KMS-11 (cell line): ENCODE data around the gene NSUN3.
"Not testable (repeated sequence)": the region's sequence is repeated elsewhere in the genome, so short reads cannot be mapped to it uniquely, and the experiment has no call there.

Experiments
- H2AFZ ChIP-seq: fragments of 200-600 bp; sonication (generic); 2 replicates; pipeline ENCODE4 v1.6.1; 2016; ENCODE audit warnings: antibody characterized with exemption, mixed run types, low read depth
- H3K27ac ChIP-seq: fragments of 200-600 bp; sonication (generic); 2 replicates; pipeline ENCODE4 v1.6.1; 2016; ENCODE audit warnings: mild to moderate bottlenecking, mixed run types
- H3K27me3 ChIP-seq: fragments of 200-600 bp; sonication (generic); 2 replicates; pipeline ENCODE4 v1.6.1; 2017; ENCODE audit warnings: mild to moderate bottlenecking, low read depth, mixed run types, moderate library complexity; ENCODE audit not compliant: insufficient read depth
- H3K36me3 ChIP-seq: fragments of 200-600 bp; sonication (generic); 2 replicates; pipeline ENCODE4 v1.6.1; 2017; ENCODE audit warnings: mild to moderate bottlenecking, mixed run types; ENCODE audit not compliant: insufficient read depth
- H3K4me1 ChIP-seq: fragments of 200-600 bp; sonication (generic); 2 replicates; pipeline ENCODE4 v1.6.1; 2016; ENCODE audit warnings: mild to moderate bottlenecking, low read depth, mixed run types; ENCODE audit not compliant: poor library complexity, severe bottlenecking
- H3K4me2 ChIP-seq: fragments of 200-600 bp; sonication (generic); 2 replicates; pipeline ENCODE4 v1.7.0; 2016; ENCODE audit warnings: mild to moderate bottlenecking, mixed run types
- H3K4me3 ChIP-seq: fragments of 200-600 bp; sonication (generic); IDR thresholded peaks from 2 replicates; pipeline ENCODE4 v1.6.1; 2017; ENCODE audit warnings: low read depth, low read length, mixed read lengths; ENCODE audit not compliant: insufficient read depth
- H3K79me2 ChIP-seq: fragments of 200-600 bp; sonication (generic); 2 replicates; pipeline ENCODE4 v1.6.1; 2016; ENCODE audit warnings: low read depth, mixed run types; ENCODE audit not compliant: insufficient read depth
- H3K9ac ChIP-seq: fragments of 200-600 bp; sonication (generic); 2 replicates; pipeline ENCODE4 v1.6.1; 2016; ENCODE audit warnings: mild to moderate bottlenecking, mixed run types
- H4K20me1 ChIP-seq: fragments of 200-600 bp; sonication (generic); 2 replicates; pipeline ENCODE4 v1.6.1; 2016; ENCODE audit warnings: mild to moderate bottlenecking, mixed run types; ENCODE audit not compliant: insufficient read depth
- TF ChIP-seq, protein P1 (sequence below): fragments of 200-600 bp; sonication (generic); conservative IDR thresholded peaks from 2 replicates; pipeline ENCODE4 v1.6.1; 2017; ENCODE audit warnings: low read depth, mild to moderate bottlenecking, antibody characterized with exemption, low read length, moderate library complexity, mixed read lengths

The NSUN3 gene

DNA sequence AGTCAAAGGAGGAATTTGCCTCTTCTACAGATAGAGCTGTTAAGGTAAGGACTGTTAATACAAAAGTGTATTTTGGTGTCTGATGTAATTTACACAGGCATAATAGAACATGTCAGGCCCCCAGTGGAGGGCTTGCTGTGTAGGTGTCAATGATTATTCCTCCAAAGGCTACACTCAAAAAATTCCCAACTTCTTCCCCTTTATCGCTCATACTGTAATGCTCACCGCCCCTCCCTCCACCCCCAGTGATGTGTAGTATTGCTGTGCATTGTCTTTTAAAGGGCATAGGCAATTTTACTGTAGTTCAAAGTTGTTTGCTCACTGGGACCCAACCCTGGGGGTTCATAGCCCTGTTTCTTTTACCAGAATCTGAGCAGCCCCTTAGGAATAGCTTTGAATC lies 32.2 kb downstream of the NSUN3 start:
- no peaks in the 10 kb centered on the region for H3K4me1 ChIP-seq
- no peaks in the 10 kb centered on the region for H4K20me1 ChIP-seq
- no peak overlapping the region for H3K4me3 ChIP-seq
- H2AFZ ChIP-seq: no peak overlapping the region
- H3K36me3 ChIP-seq: no peaks in the 10 kb centered on the region
- H3K79me2 ChIP-seq: no peaks in the 10 kb centered on the region
- no peak overlapping the region for H3K4me2 ChIP-seq
- TF ChIP-seq, protein P1, sequence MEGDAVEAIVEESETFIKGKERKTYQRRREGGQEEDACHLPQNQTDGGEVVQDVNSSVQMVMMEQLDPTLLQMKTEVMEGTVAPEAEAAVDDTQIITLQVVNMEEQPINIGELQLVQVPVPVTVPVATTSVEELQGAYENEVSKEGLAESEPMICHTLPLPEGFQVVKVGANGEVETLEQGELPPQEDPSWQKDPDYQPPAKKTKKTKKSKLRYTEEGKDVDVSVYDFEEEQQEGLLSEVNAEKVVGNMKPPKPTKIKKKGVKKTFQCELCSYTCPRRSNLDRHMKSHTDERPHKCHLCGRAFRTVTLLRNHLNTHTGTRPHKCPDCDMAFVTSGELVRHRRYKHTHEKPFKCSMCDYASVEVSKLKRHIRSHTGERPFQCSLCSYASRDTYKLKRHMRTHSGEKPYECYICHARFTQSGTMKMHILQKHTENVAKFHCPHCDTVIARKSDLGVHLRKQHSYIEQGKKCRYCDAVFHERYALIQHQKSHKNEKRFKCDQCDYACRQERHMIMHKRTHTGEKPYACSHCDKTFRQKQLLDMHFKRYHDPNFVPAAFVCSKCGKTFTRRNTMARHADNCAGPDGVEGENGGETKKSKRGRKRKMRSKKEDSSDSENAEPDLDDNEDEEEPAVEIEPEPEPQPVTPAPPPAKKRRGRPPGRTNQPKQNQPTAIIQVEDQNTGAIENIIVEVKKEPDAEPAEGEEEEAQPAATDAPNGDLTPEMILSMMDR: no peak
- H3K27me3 ChIP-seq: no peaks in the 10 kb centered on the region
- H3K9ac ChIP-seq: no peak overlapping the region
- no peak overlapping the region for H3K27ac ChIP-seq

DNA sequence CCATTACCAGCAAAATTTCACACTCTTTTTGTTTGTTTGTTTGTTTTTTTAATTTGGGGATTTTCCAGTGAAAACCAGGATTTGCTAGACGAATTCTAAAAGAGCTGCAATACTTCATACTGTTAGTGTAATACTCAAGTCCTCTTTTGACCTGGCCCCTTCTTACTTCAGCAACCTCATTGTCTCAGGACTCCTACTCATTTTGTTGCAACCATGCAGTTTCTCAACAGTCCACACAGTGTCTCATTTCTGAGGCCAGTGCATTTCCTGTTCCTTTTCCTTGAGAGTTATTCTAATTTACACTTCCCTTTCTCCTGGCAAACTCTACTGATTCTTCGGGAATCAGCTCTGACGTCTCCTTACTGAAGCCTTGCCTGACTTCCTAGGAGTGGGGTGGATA lies 35.6 kb downstream of the NSUN3 start:
- Histone ChIP-seq H4K20me1 (no peaks in the 10 kb centered on the region), H3K4me3 (no peak overlapping the region), H3K36me3 (no peaks in the 10 kb centered on the region), H3K27me3 (no peaks in the 10 kb centered on the region), H3K4me1 (no peaks in the 10 kb centered on the region), H2AFZ (no peak overlapping the region), H3K27ac (no peak overlapping the region), H3K9ac (no peak overlapping the region), H3K79me2 (no peaks in the 10 kb centered on the region), H3K4me2 (no peak overlapping the region)
- TF ChIP-seq, protein P1: no peak

DNA sequence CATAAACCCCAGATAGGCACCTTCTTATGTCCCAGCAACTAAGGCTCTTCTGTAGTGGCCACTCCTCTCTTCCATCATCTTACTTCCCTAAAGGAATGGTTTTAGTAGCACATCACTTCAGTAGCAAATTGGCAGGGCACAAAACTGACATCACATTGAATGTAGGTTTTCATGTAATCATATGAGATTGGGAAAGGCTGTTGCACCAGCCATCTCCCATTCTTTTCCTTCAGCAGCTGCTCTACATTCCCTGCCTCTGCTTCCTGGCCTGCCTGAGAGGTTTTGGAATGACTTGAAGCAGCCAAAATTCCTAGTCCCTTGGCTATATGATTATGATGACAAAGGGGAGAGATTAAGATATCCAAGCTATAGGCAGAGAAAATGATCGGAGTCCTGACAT lies 36.5 kb downstream of the NSUN3 start:
- Histone ChIP-seq H2AFZ (no peak overlapping the region), H3K4me1 (no peaks in the 10 kb centered on the region), H3K36me3 (no peaks in the 10 kb centered on the region), H3K79me2 (no peaks in the 10 kb centered on the region), H3K4me2 (no peak overlapping the region), H4K20me1 (no peaks in the 10 kb centered on the region), H3K27ac (no peak overlapping the region), H3K4me3 (no peak overlapping the region), H3K9ac (no peak overlapping the region), H3K27me3 (no peaks in the 10 kb centered on the region)
- TF ChIP-seq, protein P1: no peak

DNA sequence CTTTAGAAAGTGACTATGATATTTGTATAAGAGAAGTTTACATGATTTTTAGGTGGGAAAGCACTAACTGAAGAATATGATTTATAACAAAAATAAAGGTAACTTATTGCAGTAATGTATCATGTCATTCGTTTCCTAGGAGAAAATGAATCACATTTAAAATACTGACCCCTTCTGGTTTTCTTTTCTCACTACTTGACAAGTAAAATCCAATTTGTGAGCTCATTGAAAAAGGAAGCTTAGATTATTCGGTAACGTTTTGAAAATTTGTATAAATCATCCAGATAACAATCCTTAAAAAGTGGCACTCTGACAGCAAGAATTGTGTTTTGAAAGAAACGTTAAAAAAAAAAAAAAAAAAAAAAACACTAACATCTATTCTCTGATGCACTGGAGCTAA lies 39.0 kb downstream of the NSUN3 start:
- TF ChIP-seq, protein P1: no peak
- Histone ChIP-seq H3K4me1 (no peaks in the 10 kb centered on the region), H3K27me3 (no peaks in the 10 kb centered on the region), H4K20me1 (no peaks in the 10 kb centered on the region), H3K79me2 (no peaks in the 10 kb centered on the region), H3K27ac (no peak overlapping the region), H3K9ac (no peak overlapping the region), H3K36me3 (no peaks in the 10 kb centered on the region), H2AFZ (no peak overlapping the region), H3K4me2 (no peak overlapping the region), H3K4me3 (no peak overlapping the region)

DNA sequence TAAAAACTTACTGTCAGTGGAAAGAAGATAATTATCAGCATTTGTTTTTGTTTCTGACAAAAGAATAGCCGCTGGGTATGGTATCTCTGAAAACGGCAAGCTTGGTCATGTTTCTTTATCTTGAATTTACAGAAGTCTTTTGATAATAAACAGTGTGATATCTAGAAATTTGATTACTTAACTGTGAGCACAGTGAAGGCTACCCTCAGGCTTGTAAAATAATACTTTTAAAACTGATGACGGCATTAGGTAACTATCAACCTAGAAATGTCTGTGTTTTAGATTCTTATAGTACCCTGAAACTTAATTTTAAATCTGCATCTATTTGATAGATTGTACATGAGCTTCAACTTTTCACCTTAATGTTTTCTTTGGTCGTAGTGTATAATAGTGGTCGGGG lies 43.4 kb downstream of the NSUN3 start:
- no peak overlapping the region for H3K9ac ChIP-seq
- no peak overlapping the region for H3K4me3 ChIP-seq
- no peak overlapping the region for H3K27ac ChIP-seq
- H3K4me1 ChIP-seq: no peaks in the 10 kb centered on the region
- TF ChIP-seq, protein P1: no peak
- no peaks in the 10 kb centered on the region for H3K79me2 ChIP-seq
- H3K4me2 ChIP-seq: no peak overlapping the region
- no peak overlapping the region for H2AFZ ChIP-seq
- H4K20me1 ChIP-seq: no peaks in the 10 kb centered on the region
- no peaks in the 10 kb centered on the region for H3K36me3 ChIP-seq
- H3K27me3 ChIP-seq: no peaks in the 10 kb centered on the region

DNA sequence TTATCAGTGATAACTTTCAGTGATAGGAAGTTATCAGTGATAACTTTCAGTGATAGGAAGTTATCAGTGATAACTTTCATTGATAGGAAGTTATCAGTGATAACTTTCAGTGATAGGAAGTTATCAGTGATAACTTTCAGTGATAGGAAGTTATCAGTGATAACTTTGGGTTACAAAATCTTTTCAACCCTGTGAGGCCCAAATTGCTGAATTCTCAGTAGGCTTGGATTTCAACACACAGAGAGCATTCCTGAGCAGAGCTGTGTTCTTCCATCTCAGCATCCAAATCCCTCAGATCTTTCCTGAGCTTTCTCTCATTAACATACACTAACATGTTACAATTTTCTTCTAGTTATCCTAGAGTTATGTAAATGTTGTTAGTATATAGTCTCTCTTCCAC lies 47.4 kb downstream of the NSUN3 start:
- H3K9ac ChIP-seq, H3K27me3 ChIP-seq, H3K4me3 ChIP-seq, H3K4me2 ChIP-seq, H3K4me1 ChIP-seq, H2AFZ ChIP-seq, H3K36me3 ChIP-seq, H4K20me1 ChIP-seq, H3K27ac ChIP-seq, H3K79me2 ChIP-seq: not testable (repeated sequence)
